Upper lobe of left lung (tissue), 6 donors: ENCODE data around the gene JSRP1. TPM values are rescaled to one million over a fixed set of nuclear protein-coding genes. Genes with fewer than 3 reads are reported as not detected.

Experiments used
- ATAC-seq, 2 donors: fragments of 200-7000 bp; cut with Tn5 transposase; one replicate each; pipeline ENCODE4 v1.9.1; 2022; ENCODE audit warnings: mild to moderate bottlenecking in 2 of 2, moderate library complexity in 2 of 2; ENCODE audit not compliant: low FRiP score in 2 of 2
- DNase-seq, 2 donors: peaks; one replicate each; pipeline ENCODE4 v3.0.0-alpha.2; 2019 to 2020
- H3K27ac ChIP-seq, 4 donors: fragments of 200-600 bp; sonication (generic); one replicate each; pipeline ENCODE4 v1.5.1; 2016 to 2019
- H3K27me3 ChIP-seq, 4 donors: fragments of 200-600 bp; sonication (generic); one replicate each; pipeline ENCODE4 v1.5.1; 2017 to 2019
- H3K36me3 ChIP-seq, 4 donors: fragments of 200-600 bp; sonication (generic); one replicate each; pipeline ENCODE4 v1.5.1; 2016 to 2019
- H3K4me1 ChIP-seq, 4 donors: fragments of 200-600 bp; sonication (generic); one replicate each; pipeline ENCODE4 v1.5.1; 2018 to 2019
- H3K4me3 ChIP-seq, 4 donors: fragments of 200-600 bp; sonication (generic); one replicate each; pipeline ENCODE4 v1.5.1; 2017 to 2019; ENCODE audit warnings: mild to moderate bottlenecking in 2 of 4, moderate library complexity in 1 of 4
- H3K9me3 ChIP-seq, 4 donors: fragments of 200-600 bp; sonication (generic); one replicate each; pipeline ENCODE4 v1.5.1; 2018 to 2019
- EP300 ChIP-seq, 4 donors: sonication (generic); formaldehyde crosslinking; IDR thresholded peaks; one replicate each; pipeline ENCODE4 v1.5.1; 2017; ENCODE audit warnings: antibody characterized with exemption in 4 of 4, control low read depth in 2 of 4
- POLR2A ChIP-seq, 4 donors: fragments of 450-650 bp; IDR thresholded peaks; one replicate each; pipeline ENCODE4 v1.5.1; 2016 to 2017; ENCODE audit warnings: antibody characterized with exemption in 4 of 4, mild to moderate bottlenecking in 2 of 4
- POLR2AphosphoS5 ChIP-seq, 2 donors: sonication (generic); formaldehyde crosslinking; IDR thresholded peaks; one replicate each; pipeline ENCODE4 v1.5.1; 2017; ENCODE audit warnings: antibody characterized with exemption in 2 of 2
- WGBS, 2 donors: methylation state at CpG; one replicate each; pipeline ENCODE4 v1.1.5; 2017 to 2018; 5-methylcytosine and 5-hydroxymethylcytosine counted together
- total RNA-seq, 6 donors: library from RNA; depleted of rRNA in 4 of 6; stranded (reverse); fragments of >200 nt in 4 of 6; gene quantifications; one replicate each; pipeline versions ENCODE4 v1.1.0 to v1.2.1, GENCODE V29; 2016 to 2021
- TF ChIP-seq, protein P1 (sequence below), 6 experiments: fragments of 450-650 bp in 4 of 6; fragments of 200-600 bp in 2 of 6; sonication (generic) in 2 of 6; IDR thresholded peaks; one replicate each; pipeline ENCODE4 v1.5.1; 2016 to 2019; ENCODE audit warnings: antibody characterized with exemption in 6 of 6
- donor health status: DM: no; HTN: no; CAD: no; lungs with moderate emphysema.
- donor health status: DM: no; HTN: yes; CAD: no; lungs with severe emphysema.

The JSRP1 gene
- total RNA-seq, 6 donors from 2014 or later, result 1.2 to 3.7 (median 1.7) TPM; not detected in 3

- TF ChIP-seq POLR2A (IDR thresholded peaks at IDR 0.05), result no peak
- Histone ChIP-seq H3K9me3 (no peaks in the 10 kb centered on the region), H3K36me3 (peaks cover 9 to 31% (median 24%) of the 10 kb centered on the region in 4 donors), H3K4me3 (peak overlapping the region; percentile 87 to 99 (median 98)), H3K4me1 (peaks cover 60 to 78% (median 70%) of the 10 kb centered on the region in 4 donors), H3K27ac (peak overlapping the region; percentile 99), H3K27me3 (no peaks in the 10 kb centered on the region)
- ATAC-seq (no peak), DNase-seq (peak in 1 of 2 donors; percentile 85)
- 35 to 67% methylated on average over 14 to 36 of the region's 43 CpGs for WGBS, 2 donors
Measured at GRCh38 chr19:2271234-2272103, 15.3 kb upstream of the JSRP1 start.

DNA sequence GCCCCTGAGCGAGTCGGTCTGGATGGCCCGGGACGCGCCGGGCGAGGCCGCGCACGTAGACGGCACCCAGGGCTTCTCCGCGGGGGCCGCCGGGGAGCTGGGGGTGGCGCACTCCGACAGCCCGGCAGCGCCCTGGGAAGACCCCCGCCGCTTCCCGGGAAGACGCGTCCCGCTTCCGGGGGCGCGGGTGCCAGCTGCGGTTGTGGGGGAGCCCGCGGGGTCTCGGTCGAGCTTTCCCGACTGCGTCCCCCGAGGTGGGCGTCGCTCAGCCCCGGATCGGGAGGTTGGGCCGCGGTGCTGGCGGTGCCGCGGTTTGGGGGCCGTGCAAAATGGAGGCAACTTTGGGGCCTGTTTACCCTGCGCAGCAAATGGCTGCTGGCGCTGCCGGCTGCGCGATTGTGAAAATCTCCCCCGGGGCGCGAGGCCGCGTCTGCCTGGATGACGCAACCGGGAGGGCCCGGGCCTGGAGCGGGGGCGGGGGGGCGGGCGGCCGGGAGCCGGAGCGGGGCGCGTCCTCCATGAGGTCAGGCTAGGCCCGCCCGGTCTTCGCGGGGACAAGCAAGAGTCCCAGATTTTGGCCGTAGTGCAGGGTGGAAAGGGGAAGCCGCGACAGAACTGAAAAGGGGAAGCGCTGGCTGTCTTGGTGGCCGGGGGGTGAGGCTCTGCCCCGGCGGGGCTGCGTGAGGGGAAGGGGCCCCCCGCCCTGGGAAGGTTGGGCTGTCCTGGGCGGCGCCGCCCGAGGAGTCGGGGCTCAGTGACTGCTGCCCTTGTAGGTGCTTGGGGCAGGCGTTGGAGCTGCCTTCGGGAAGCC is 14.4 kb upstream of the JSRP1 start:
- no peaks in the 10 kb centered on the region for H3K9me3 ChIP-seq
- DNase-seq, result peak; percentile 87 to 96
- H3K36me3 ChIP-seq, result peaks cover 9 to 24% (median 18%) of the 10 kb centered on the region in 4 donors
- TF ChIP-seq POLR2A (IDR thresholded peaks at IDR 0.05) (peak; percentile 23 to 84 (median 51)), EP300 (IDR thresholded peaks at IDR 0.05) (peak in 1 of 4 donors; percentile 36), POLR2AphosphoS5 (IDR thresholded peaks at IDR 0.05) (peak; percentile 73 to 93)
- TF ChIP-seq, protein P1, sequence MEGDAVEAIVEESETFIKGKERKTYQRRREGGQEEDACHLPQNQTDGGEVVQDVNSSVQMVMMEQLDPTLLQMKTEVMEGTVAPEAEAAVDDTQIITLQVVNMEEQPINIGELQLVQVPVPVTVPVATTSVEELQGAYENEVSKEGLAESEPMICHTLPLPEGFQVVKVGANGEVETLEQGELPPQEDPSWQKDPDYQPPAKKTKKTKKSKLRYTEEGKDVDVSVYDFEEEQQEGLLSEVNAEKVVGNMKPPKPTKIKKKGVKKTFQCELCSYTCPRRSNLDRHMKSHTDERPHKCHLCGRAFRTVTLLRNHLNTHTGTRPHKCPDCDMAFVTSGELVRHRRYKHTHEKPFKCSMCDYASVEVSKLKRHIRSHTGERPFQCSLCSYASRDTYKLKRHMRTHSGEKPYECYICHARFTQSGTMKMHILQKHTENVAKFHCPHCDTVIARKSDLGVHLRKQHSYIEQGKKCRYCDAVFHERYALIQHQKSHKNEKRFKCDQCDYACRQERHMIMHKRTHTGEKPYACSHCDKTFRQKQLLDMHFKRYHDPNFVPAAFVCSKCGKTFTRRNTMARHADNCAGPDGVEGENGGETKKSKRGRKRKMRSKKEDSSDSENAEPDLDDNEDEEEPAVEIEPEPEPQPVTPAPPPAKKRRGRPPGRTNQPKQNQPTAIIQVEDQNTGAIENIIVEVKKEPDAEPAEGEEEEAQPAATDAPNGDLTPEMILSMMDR (IDR thresholded peaks at IDR 0.05), result no peak
- no peaks in the 10 kb centered on the region for H3K27me3 ChIP-seq
- peak overlapping the region; percentile 99 for H3K27ac ChIP-seq
- H3K4me3 ChIP-seq, result peak overlapping the region; percentile 87 to 99 (median 98)
- 0% methylated on average over 16 to 40 of the region's 88 CpGs for WGBS, 2 donors
- peak; percentile 30 to 69 for ATAC-seq
- peaks cover 59 to 76% (median 67%) of the 10 kb centered on the region in 4 donors for H3K4me1 ChIP-seq

DNA sequence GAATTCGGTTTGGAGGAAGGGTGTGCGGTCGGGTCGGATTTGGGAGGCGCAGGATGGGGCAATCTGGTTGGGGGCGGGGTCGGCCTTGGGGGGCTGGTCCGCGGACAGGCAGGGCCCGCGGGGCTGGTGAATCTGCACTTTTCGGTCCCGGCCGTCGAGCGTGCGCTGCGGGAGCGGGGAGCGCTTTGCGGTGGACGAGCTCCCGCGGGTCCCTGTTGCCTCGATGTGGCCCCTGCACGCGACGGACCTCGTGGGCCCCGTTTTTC is 13.9 kb upstream of the JSRP1 start:
- H3K9me3 ChIP-seq, result no peaks in the 10 kb centered on the region
- peak overlapping the region; percentile 87 to 99 (median 98) for H3K4me3 ChIP-seq
- H3K4me1 ChIP-seq, result peaks cover 53 to 70% (median 62%) of the 10 kb centered on the region in 4 donors
- DNase-seq, result no peak
- 0% methylated on average over 7 of the region's 30 CpGs; no CpG with 5 or more reads in 1 of the 2 donors for WGBS, 2 donors
- TF ChIP-seq POLR2A (IDR thresholded peaks at IDR 0.05), result no peak
- TF ChIP-seq, protein P1 (IDR thresholded peaks at IDR 0.05), result peak in 1 of 6 experiments; percentile 3
- ATAC-seq, result peak in 1 of 2 donors; percentile 50
- H3K27ac ChIP-seq, result peak overlapping the region; percentile 99
- no peaks in the 10 kb centered on the region for H3K27me3 ChIP-seq
- peaks cover 9 to 24% (median 17%) of the 10 kb centered on the region in 4 donors for H3K36me3 ChIP-seq

DNA sequence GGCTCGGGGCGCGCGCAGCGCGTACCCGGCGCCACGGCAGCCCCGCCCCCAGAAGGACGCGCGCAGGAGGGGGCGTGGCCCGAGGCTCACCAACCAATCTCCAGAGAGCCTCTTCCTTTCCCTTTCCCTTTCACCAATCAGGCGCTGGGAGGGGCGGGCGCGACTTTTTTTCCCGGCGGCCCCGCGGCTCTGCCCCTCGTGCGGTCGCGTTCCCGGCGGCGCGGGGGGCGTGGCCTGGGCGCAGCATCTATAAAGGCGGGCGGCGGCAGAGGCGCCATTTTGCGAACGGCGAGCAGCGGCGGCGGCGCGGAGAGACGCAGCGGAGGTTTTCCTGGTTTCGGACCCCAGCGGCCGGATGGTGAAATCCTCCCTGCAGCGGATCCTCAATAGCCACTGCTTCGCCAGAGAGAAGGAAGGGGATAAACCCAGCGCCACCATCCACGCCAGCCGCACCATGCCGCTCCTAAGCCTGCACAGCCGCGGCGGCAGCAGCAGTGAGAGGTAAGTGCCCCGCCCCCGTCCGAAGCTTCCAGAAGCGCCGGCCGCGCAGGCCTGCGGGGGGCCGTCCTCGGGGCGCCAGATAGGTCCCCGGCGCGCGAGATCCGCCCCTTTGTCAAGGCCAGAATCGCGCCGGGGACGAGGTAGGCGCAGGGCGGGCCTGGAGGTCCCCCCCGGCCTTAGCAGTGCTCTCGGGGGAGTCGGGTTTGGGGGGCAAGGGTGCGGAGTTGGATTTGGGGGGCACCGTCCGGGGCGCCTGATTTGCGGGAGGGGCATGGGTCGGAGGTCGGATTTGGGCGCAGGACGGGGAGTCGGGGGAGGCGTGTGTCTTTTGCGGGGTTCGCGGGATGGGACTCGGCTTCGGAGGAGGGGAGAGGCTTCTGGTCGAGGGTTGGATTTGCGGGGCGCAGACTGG is 13.3 kb upstream of the JSRP1 start:
- Histone ChIP-seq H3K36me3 (peaks cover 9 to 24% (median 17%) of the 10 kb centered on the region in 4 donors), H3K27me3 (no peaks in the 10 kb centered on the region), H3K27ac (peak overlapping the region; percentile 99), H3K4me3 (peak overlapping the region; percentile 87 to 99 (median 98)), H3K9me3 (no peaks in the 10 kb centered on the region), H3K4me1 (peaks cover 52 to 71% (median 61%) of the 10 kb centered on the region in 4 donors)
- peak; percentile 98 to 100 (median 99) for TF ChIP-seq POLR2A (IDR thresholded peaks at IDR 0.05)
- TF ChIP-seq POLR2AphosphoS5 (IDR thresholded peaks at IDR 0.05), result peak; percentile 99 to 100
- TF ChIP-seq, protein P1 (IDR thresholded peaks at IDR 0.05), result peak in 5 of 6 experiments; percentile 9 to 75 (median 65)
- TF ChIP-seq EP300 (IDR thresholded peaks at IDR 0.05), result peak in 1 of 4 donors; percentile 84
- ATAC-seq (peak; percentile 91 to 94), DNase-seq (peak; percentile 96 to 100)
- WGBS, 2 donors, result 0 to 1% methylated on average over 32 to 76 of the region's 103 CpGs
